Measurements from ENCODE around the gene HIC1. TPM values are rescaled to one million over a fixed set of nuclear protein-coding genes. Genes with fewer than 3 reads are reported as not detected.

Gene HIC1
- total RNA-seq, 1 experiment from 2014 or later = 0.84 TPM

- BruUV-seq (replicated peaks) = no TSS peak
- CTCF ChIA-PET = no interaction called here
- Histone ChIP-seq H3K4me3 (ENCODE audit: low read depth, low read length, poor library complexity, severe bottlenecking) (no peak overlapping the region), H3K4me1 (ENCODE audit: insufficient read depth, low read length, poor library complexity, severe bottlenecking) (peaks cover 36% of the 10 kb centered on the region), H3K27ac (ENCODE audit: low read depth, low read length, poor library complexity, severe bottlenecking) (peak overlapping the region; percentile 73), H3K9me3 (ENCODE audit: low read depth, low read length, poor library complexity, severe bottlenecking) (no peaks in the 10 kb centered on the region), H3K27me3 (replicated peaks; ENCODE audit: insufficient read depth, low read depth, low read length, poor library complexity) (no peaks in the 10 kb centered on the region), H3K36me3 (ENCODE audit: insufficient read depth, low read length, poor library complexity, severe bottlenecking) (peaks cover 8% of the 10 kb centered on the region)
- POLR2A ChIA-PET (ENCODE audit: low non-redundant PET) = no interaction called here
- intact Hi-C loops (cut with micrococcal nuclease; ENCODE audit: unreplicated experiment) = loop anchor here (5.0 kb wide), 1 partner anchor 201 kb away; the partner anchor contains the start of gene RPA1
- no peak for TF ChIP-seq CTCF (conservative IDR thresholded peaks at IDR 0.05; ENCODE audit: low read depth, low read length)
- no peak for DNase-seq (ENCODE audit: low spot score)
Measured at GRCh38 chr17:2033153-2033552, 21.8 kb upstream of the HIC1 start.

- peaks cover 8% of the 10 kb centered on the region for H3K36me3 ChIP-seq (ENCODE audit: insufficient read depth, low read length, poor library complexity, severe bottlenecking)
- ChIA-PET POLR2A (ENCODE audit: low non-redundant PET) (interaction anchor here (0.6 kb wide), 1 partner anchor 13 kb away, joined by 3 read pairs; no protein-coding TSS in a partner anchor), CTCF (no interaction called here)
- peaks cover 26% of the 10 kb centered on the region for H3K4me1 ChIP-seq (ENCODE audit: insufficient read depth, low read length, poor library complexity, severe bottlenecking)
- H3K27me3 ChIP-seq (replicated peaks; ENCODE audit: insufficient read depth, low read depth, low read length, poor library complexity) = no peaks in the 10 kb centered on the region
- H3K27ac ChIP-seq (ENCODE audit: low read depth, low read length, poor library complexity, severe bottlenecking) = peak overlapping the region; percentile 73
- H3K4me3 ChIP-seq (ENCODE audit: low read depth, low read length, poor library complexity, severe bottlenecking) = no peak overlapping the region
- BruUV-seq (replicated peaks) = no TSS peak
- H3K9me3 ChIP-seq (ENCODE audit: low read depth, low read length, poor library complexity, severe bottlenecking) = no peaks in the 10 kb centered on the region
- TF ChIP-seq EZH2 (IDR thresholded peaks at IDR 0.05; ENCODE audit: borderline replicate concordance, low read depth, low read length, poor library complexity, severe bottlenecking) = no peak
- no peak for TF ChIP-seq CTCF (conservative IDR thresholded peaks at IDR 0.05; ENCODE audit: low read depth, low read length)
- DNase-seq (ENCODE audit: low spot score) = peak; percentile 58
- intact Hi-C loops (cut with micrococcal nuclease; ENCODE audit: unreplicated experiment) = loop anchor here (5.0 kb wide), 1 partner anchor 202 kb away; the partner anchor contains the start of gene RPA1
Measured at GRCh38 chr17:2034157-2034556, 20.7 kb upstream of the HIC1 start.

GRCh38 chr17:2034806-2035540 lies 19.9 kb upstream of the HIC1 start:
- intact Hi-C loops (cut with micrococcal nuclease; ENCODE audit: unreplicated experiment) = loop anchor here (5.0 kb wide), 1 partner anchor 203 kb away; the partner anchor contains the start of gene RPA1
- peak; percentile 88 for DNase-seq (ENCODE audit: low spot score)
- Histone ChIP-seq H3K27me3 (replicated peaks; ENCODE audit: insufficient read depth, low read depth, low read length, poor library complexity) (no peaks in the 10 kb centered on the region), H3K4me1 (ENCODE audit: insufficient read depth, low read length, poor library complexity, severe bottlenecking) (peaks cover 20% of the 10 kb centered on the region), H3K27ac (ENCODE audit: low read depth, low read length, poor library complexity, severe bottlenecking) (no peak overlapping the region), H3K9me3 (ENCODE audit: low read depth, low read length, poor library complexity, severe bottlenecking) (no peaks in the 10 kb centered on the region), H3K4me3 (ENCODE audit: low read depth, low read length, poor library complexity, severe bottlenecking) (no peak overlapping the region), H3K36me3 (ENCODE audit: insufficient read depth, low read length, poor library complexity, severe bottlenecking) (peaks cover 9% of the 10 kb centered on the region)
- ChIA-PET CTCF (interaction anchor here (0.7 to 0.8 kb wide), 2 partner anchors 10 to 126 kb away, joined by 3 read pairs; partner anchors contain the start of gene RTN4RL1), POLR2A (ENCODE audit: low non-redundant PET) (interaction anchor here (0.5 kb wide), 1 partner anchor 9 kb away, joined by 14 read pairs; no protein-coding TSS in a partner anchor)
- TF ChIP-seq EZH2 (IDR thresholded peaks at IDR 0.05; ENCODE audit: borderline replicate concordance, low read depth, low read length, poor library complexity, severe bottlenecking) (no peak), CTCF (conservative IDR thresholded peaks at IDR 0.05; ENCODE audit: low read depth, low read length) (no peak)
- no TSS peak for BruUV-seq (replicated peaks)
